RPMI7951 (cell line): ENCODE measurements around the gene TP73. TPM values are rescaled to one million over a fixed set of nuclear protein-coding genes. Genes with fewer than 3 reads are reported as not detected.
A peak's percentile ranks its signal among the peaks of the same experiment; 100 is the strongest.

Experiments used
- DNase-seq: peaks from one replicate; pipeline ENCODE4 v3.0.0-alpha.2; 2012; ENCODE audit warnings: low read depth
- total RNA-seq: library from RNA; depleted of rRNA; stranded (reverse); fragments of >200 nt; shearing (Covaris generic); gene quantifications from 2 replicates; pipeline ENCODE4 v1.2.3, GENCODE V29; 2014

TP73 gene
- total RNA-seq, 1 experiment from 2014 or later = not detected

GRCh38 chr1:3634059-3634800, 18.1 kb upstream of the TP73 start:
- DNase-seq = no peak

DNA sequence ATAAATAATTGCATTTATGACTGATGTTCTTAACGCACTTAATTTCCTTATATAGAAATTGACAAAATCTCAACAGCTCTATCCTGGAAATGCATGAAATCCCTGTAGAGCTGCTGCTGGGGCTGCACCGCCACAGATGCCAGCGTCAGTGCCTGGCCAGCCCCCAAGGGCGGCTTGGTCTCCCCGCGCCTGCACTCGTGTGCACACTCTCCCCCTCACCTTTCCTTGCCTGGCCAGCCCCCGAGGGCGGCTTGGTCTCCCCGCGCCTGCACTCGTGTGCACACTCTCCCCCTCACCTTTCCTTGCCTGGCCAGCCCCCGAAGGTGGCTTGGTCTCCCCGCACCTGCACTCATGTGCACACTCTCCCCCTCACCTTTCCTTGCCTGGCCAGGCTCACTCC, 16.2 kb upstream of the TP73 start:
- DNase-seq = no peak

- no peak for DNase-seq
Observed at GRCh38 chr1:3636531-3636930, 15.8 kb upstream of the TP73 start.

- DNase-seq = no peak
Observed at GRCh38 chr1:3638027-3638426, 14.3 kb upstream of the TP73 start.

GRCh38 chr1:3638676-3639075, 13.6 kb upstream of the TP73 start:
- DNase-seq = no peak

- DNase-seq = no peak
Observed at GRCh38 chr1:3639397-3639911, 12.9 kb upstream of the TP73 start.

- no peak for DNase-seq
Observed at GRCh38 chr1:3640121-3640837, 12.0 kb upstream of the TP73 start.

DNA sequence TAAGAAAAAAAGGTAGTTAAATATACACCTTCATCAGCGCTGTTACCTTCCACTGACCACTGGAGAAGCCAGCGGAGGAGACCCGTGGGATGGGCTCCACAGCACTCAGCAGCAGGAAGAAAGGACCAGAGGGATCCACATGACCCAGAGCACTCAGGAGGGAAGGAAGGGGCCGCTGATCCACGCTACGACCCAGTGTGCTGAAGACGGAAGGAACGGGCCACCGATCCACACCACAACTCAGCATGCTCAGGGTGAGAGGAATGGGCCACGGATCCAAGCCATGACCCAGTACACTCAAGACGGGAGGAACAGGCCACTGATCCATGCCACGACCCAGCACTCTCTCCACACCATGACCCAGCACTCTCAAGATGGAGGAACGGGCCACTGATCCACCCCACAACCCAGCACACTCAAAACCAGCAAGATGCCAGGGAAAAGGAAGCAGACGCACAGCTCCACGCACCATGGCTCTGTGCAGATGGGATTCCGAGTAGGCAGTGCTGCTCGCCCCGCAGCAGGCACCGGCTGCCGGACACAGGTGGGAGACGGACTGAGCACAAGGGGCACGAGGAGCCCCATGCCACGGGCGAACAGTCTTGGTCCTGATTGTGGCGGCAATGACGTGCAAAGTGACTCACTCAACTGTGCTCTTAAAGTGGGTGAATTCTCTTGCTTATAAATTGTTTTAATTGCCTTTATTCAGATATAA, 11.1 kb upstream of the TP73 start:
- DNase-seq = no peak

GRCh38 chr1:3641816-3642215, 10.5 kb upstream of the TP73 start:
- no peak for DNase-seq

DNA sequence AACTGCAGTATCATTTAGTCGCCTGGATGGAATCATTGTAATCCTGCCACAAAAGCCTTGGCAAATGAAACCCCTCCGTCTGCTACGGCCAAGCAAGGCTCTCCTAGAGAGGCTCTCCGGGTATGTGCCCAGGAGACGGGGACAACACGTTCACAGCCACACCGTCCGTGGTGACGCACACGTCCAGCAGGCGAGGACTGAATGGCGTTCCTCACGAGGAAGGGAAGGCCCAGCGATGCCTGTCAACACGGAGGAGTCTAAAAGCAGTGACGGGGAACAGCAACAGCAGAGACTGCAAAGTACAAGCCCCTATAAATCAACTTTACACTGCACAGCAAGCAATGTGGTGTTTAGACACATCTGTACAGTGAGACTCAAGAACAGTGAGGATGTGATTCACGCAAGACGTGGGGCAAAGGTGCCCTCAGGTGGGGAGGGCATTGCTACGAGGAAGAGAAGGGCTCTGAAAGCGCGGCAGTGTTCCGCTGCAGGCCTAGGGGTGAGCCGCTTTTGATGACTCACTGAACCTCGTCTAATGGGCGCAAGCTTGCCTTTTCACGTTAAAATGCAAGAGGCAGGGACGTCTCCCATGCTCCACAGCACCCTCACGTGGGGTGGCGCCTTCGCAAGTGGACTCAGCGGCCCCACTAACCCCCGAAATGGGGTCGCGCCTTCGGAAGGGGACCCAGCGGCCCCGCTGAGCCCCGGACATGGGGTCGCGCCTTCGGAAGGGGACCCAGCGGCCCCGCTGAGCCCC, 9.2 kb upstream of the TP73 start:
- DNase-seq = no peak

DNA sequence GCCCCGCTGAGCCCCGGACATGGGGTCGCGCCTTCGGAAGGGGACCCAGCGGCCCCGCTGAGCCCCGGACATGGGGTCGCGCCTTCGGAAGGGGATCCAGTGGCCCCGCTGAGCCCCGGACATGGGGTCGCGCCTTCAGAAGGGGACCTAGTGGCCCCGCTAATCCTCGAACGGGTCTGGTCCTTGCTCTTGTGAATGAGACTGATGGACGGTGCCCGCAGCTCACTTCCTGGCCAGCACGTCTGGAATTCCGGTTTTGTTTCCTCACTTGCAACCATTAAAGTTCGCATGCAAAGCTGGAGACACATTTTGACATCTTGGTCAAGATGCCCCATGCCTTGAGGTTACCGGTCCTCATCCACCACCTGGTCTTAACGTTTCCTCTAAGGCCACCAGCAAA, 8.0 kb upstream of the TP73 start:
- no peak for DNase-seq

DNA sequence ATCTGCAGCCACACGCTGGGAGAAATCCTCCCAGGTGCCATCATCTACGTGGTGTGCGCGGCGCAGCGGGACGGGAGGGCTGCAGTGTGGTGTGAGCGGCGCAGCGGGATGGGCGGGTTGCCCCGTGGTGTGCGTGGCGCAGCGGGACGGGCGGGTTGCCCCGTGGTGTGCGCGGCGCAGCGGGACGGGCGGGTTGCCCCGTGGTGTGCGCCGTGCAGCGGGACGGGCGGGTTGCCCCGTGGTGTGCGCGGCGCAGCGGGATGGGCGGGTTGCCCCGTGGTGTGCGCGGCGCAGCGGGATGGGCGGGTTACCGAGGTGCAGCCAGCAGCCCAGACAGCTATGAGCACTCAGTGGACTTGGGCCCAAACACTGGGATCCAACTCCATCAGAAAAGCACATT, 7.1 kb upstream of the TP73 start:
- DNase-seq = no peak

GRCh38 chr1:3645666-3646355, 6.5 kb upstream of the TP73 start:
- no peak for DNase-seq

- no peak for DNase-seq
Observed at GRCh38 chr1:3646596-3646995, 5.7 kb upstream of the TP73 start.

DNA sequence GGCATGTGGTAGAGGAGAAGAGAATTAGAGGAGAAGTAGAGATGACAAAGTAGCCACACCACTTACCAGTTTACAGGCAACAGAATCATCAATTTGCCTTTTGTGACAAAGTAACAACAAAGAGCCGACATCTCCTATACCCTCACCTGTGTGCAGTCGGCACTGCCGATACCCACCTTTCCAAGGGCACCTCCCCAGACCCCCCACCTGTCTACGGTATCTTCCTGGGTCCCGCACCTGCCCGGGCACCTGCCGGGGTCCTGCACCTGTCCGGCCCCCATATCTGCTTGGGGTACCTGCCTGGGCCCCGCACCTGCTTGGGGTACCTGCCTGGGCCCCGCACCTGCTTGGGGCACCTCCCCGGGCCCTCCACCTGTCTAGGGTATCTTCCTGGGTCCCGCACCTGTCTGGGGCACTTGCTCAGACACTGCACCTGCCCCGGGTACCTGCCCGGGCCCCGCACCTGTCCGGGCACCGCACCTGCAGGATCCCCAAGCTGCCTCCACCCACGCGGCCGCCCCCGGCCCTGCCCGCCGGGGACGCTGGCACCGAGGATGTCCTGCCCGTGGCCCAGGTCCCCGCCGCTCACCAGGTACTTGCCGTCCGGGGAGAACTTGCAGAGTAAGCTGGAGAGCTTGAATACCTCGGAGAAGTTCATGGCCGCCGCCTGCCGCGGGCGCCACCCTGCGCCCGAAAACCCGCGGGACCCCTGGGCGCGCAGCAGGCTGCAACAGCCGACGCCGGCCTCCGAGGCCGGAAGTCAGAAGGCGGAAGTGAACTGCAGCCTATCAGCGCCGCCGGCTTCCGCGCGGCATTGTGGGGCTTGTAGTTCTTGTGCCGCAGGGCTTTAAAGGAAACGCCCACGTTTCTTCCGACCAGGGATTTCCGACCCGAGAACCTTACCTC, 2.7 kb upstream of the TP73 start, which contains the start of gene WRAP73:
Gene WRAP73 (minus strand): TSS at position 762 of the 906 bp plus-strand sequence. CDS start 104 bp downstream, at position 658.
- DNase-seq = peak; percentile 88

DNA sequence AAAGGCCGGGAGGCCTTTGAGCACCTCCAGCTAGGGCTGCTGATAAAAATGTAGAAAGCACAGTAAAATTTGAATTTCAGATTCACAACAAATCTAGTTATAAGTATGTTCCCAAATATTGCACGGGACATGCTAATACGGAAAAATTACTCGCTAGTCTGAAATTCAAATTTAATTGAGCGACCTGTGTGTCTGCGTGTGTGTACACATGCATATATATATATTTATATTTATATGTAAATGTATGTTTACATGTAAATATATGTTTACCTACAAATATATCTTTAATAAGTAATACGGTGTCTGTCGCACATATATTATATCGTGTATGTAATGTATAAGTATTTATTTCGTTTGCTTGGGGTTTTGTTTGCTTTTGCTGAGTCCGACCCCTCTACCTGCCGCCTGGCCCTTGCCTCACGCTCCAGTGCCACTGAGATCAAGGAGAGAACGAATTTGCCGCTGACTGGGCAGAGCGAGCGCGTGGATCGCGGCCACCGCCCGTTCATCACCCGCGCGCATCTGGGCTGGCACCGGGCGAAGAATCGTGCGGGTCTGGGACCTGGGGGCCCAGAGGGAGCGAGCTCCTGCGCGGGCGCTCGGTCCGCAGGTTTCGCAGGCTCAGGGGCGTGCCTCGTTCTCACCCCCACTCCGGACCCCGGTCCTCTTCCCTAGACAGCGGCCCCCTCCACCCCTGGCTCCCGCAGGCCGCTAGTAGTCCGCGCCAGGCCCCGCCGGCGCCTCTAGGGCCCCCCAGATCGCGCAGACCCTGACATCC, 1.9 kb upstream of the TP73 start:
- no peak for DNase-seq

GRCh38 chr1:3651026-3651929, 1.0 kb upstream of the TP73 start:
- no peak for DNase-seq
